T-cell (primary cell): ENCODE results near the gene SCLT1. TPM values are rescaled to one million over a fixed set of nuclear protein-coding genes. Genes with fewer than 3 reads are reported as not detected.
"Not testable (repeated sequence)": the region's sequence is repeated elsewhere in the genome, so short reads cannot be mapped to it uniquely, and the experiment has no call there.

Source experiments
- ATAC-seq, 4 experiments: fragments of 200-7000 bp in 3 of 4; fragments of 150-1000 bp in 1 of 4; cut with Tn5 transposase; replicated peaks in 1 of 4; 1 replicate in 3 of 4; 2 replicates in 1 of 4; pipeline ENCODE4 v1.10.0; 2021; ENCODE audit warnings: moderate library complexity in 3 of 4, mild to moderate bottlenecking in 2 of 4, moderate number of reproducible peaks in 1 of 4
- CTCF ChIA-PET, 2 donors: fragments of 300-600 bp; sonication (Branson Sonifier 250); formaldehyde crosslinking; loops; one replicate each; lab custom pipeline; 2022; ENCODE audit warnings: antibody characterized with exemption in 2 of 2; lab: Charles Lee
- POLR2A ChIA-PET, 2 donors: fragments of 300-600 bp; sonication (Branson Sonifier 250); formaldehyde crosslinking; loops; one replicate each; lab custom pipeline; 2022; ENCODE audit warnings: antibody characterized with exemption in 2 of 2; lab: Charles Lee
- DNase-seq, 35 experiments: peaks; one replicate each; pipeline versions ENCODE4 v3.0.0 to v3.0.0-alpha.2; 2013 to 2023
- H3K27ac ChIP-seq: one replicate; pipeline ENCODE4 v1.5.1; 2013; ENCODE audit warnings: low read length
- H3K27me3 ChIP-seq, 2 experiments: replicated peaks in 1 of 2; 1 replicate in 1 of 2; 2 replicates in 1 of 2; pipeline versions ENCODE4 v1.6.1 to v1.7.0; 2013; ENCODE audit warnings: low read length in 1 of 2, mixed read lengths in 1 of 2; ENCODE audit not compliant: control insufficient read depth in 2 of 2, insufficient read depth in 2 of 2; ENCODE audit errors: extremely low read depth in 1 of 2
- H3K36me3 ChIP-seq, 2 donors: 1 replicate in 1 of 2; 2 replicates in 1 of 2; pipeline versions ENCODE4 v1.6.1 to v1.7.0; 2013; ENCODE audit warnings: low read length in 1 of 2; ENCODE audit not compliant: control insufficient read depth in 2 of 2, insufficient read depth in 1 of 2; ENCODE audit errors: extremely low read depth in 1 of 2
- H3K4me1 ChIP-seq, 2 experiments: 1 replicate in 1 of 2; 2 replicates in 1 of 2; pipeline versions ENCODE4 v1.6.1 to v1.7.0; 2013; ENCODE audit warnings: low read length in 2 of 2, mixed read lengths in 1 of 2; ENCODE audit not compliant: insufficient read depth in 2 of 2, control insufficient read depth in 1 of 2; ENCODE audit errors: extremely low read depth in 1 of 2
- H3K4me3 ChIP-seq, 2 donors: 1 replicate in 1 of 2; 2 replicates in 1 of 2; pipeline versions ENCODE4 v1.5.1 to v1.7.0; 2013; ENCODE audit warnings: mild to moderate bottlenecking in 2 of 2, low read length in 1 of 2, moderate library complexity in 1 of 2; ENCODE audit not compliant: control insufficient read depth in 1 of 2; ENCODE audit errors: extremely low read depth in 1 of 2
- H3K9me3 ChIP-seq: 2 replicates; pipeline ENCODE4 v1.7.0; 2013
- H3K27ac Mint-ChIP-seq, 2 donors: one replicate each; pipeline ENCODE4 v1.8.0; 2020 to 2021; ENCODE audit warnings: mild to moderate bottlenecking in 2 of 2, mixed read lengths in 2 of 2
- H3K27me3 Mint-ChIP-seq, 2 donors: one replicate each; pipeline ENCODE4 v1.8.0; 2021 to 2022; ENCODE audit warnings: mixed read lengths in 2 of 2
- H3K36me3 Mint-ChIP-seq: one replicate; pipeline ENCODE4 v1.8.0; 2021; ENCODE audit warnings: mixed read lengths
- H3K4me1 Mint-ChIP-seq, 3 donors: one replicate each; pipeline ENCODE4 v1.8.0; 2020 to 2022; ENCODE audit warnings: mixed read lengths in 3 of 3, mild to moderate bottlenecking in 1 of 3
- H3K4me3 Mint-ChIP-seq, 3 donors: one replicate each; pipeline ENCODE4 v1.8.0; 2020 to 2022; ENCODE audit warnings: mild to moderate bottlenecking in 3 of 3, mixed read lengths in 3 of 3, moderate library complexity in 3 of 3
- H3K9me3 Mint-ChIP-seq, 3 donors: one replicate each; pipeline ENCODE4 v1.8.0; 2020 to 2022; ENCODE audit warnings: mixed read lengths in 3 of 3
- WGBS: methylation state at CpG from one replicate; pipeline ENCODE4 v1.1.5; 2013; ENCODE audit warnings: missing lambda C conversion rate; ENCODE audit not compliant: insufficient coverage; 5-methylcytosine and 5-hydroxymethylcytosine counted together
- total RNA-seq, 35 experiments: library from RNA in 6 of 35; stranded (reverse) in 6 of 35; fragments of 120-200 nt in 1 of 35; gene quantifications; one replicate each; pipeline versions ENCODE4 v1.2.1 to v1.2.4 and lab custom pipeline; 2013 to 2026

The SCLT1 gene
- total RNA-seq, 5 donors from 2014 or later (not counting 1 experiment from before 2014, with no cell fraction given) = 16.2 to 25.8 (median 20.2) TPM

- no peak overlapping the region for H3K4me3 Mint-ChIP-seq
- H3K9me3 ChIP-seq = no peaks in the 10 kb centered on the region
- H3K9me3 Mint-ChIP-seq = peaks cover 0 to 5% (median 4%) of the 10 kb centered on the region in 3 donors
- no peak overlapping the region for H3K27ac ChIP-seq
- ChIA-PET POLR2A (interaction anchor here in 1 of 2 donors (0.6 kb wide), 1 partner anchor 12 kb away, joined by 9 read pairs; no protein-coding TSS in a partner anchor), CTCF (interaction anchor here (0.6 to 0.7 kb wide), 2 partner anchors 22 to 431 kb away, joined by 4 to 11 read pairs; no protein-coding TSS in a partner anchor)
- no CpG with 5 or more reads among the region's 2 CpGs for WGBS
- no peak overlapping the region for H3K27ac Mint-ChIP-seq
- H3K4me1 ChIP-seq = peaks cover 13 to 22% of the 10 kb centered on the region in 2 experiments
- no peak for DNase-seq
- no peaks in the 10 kb centered on the region for H3K27me3 Mint-ChIP-seq
- peaks cover 40 to 42% (median 40%) of the 10 kb centered on the region in 3 donors for H3K4me1 Mint-ChIP-seq
- H3K4me3 ChIP-seq = no peak overlapping the region
- no peaks in the 10 kb centered on the region for H3K27me3 ChIP-seq
- H3K36me3 ChIP-seq = no peaks in the 10 kb centered on the region
- ATAC-seq = no peak
- H3K36me3 Mint-ChIP-seq = peaks cover 20% of the 10 kb centered on the region
Observed at GRCh38 chr4:129087516-129087915, 5.8 kb downstream of the SCLT1 start.

GRCh38 chr4:129085472-129085871, 7.9 kb downstream of the SCLT1 start:
- H3K4me1 Mint-ChIP-seq = peaks cover 40 to 42% (median 42%) of the 10 kb centered on the region in 3 donors
- H3K4me1 ChIP-seq = peaks cover 0 to 5% of the 10 kb centered on the region in 2 experiments
- H3K36me3 ChIP-seq = peaks cover 0 to 12% of the 10 kb centered on the region in 2 donors
- DNase-seq (no peak), ATAC-seq (no peak)
- H3K27me3 Mint-ChIP-seq = no peaks in the 10 kb centered on the region
- H3K27ac ChIP-seq = no peak overlapping the region
- no peak overlapping the region for H3K27ac Mint-ChIP-seq
- peaks cover 1 to 7% (median 5%) of the 10 kb centered on the region in 3 donors for H3K9me3 Mint-ChIP-seq
- WGBS = 100% methylated on average over 1 of the region's 4 CpGs
- no peaks in the 10 kb centered on the region for H3K27me3 ChIP-seq
- CTCF ChIA-PET = no interaction called here
- H3K9me3 ChIP-seq = no peaks in the 10 kb centered on the region
- no peak overlapping the region for H3K4me3 ChIP-seq
- H3K4me3 Mint-ChIP-seq = no peak overlapping the region
- H3K36me3 Mint-ChIP-seq = peaks cover 35% of the 10 kb centered on the region
- POLR2A ChIA-PET = no interaction called here

GRCh38 chr4:129082302-129082701, 11.0 kb downstream of the SCLT1 start:
- no peak overlapping the region for H3K27ac ChIP-seq
- Mint-ChIP-seq H3K36me3 (peaks cover 62% of the 10 kb centered on the region), H3K9me3 (peaks cover 7 to 12% (median 7%) of the 10 kb centered on the region in 3 donors), H3K4me3 (no peak overlapping the region), H3K4me1 (peaks cover 22 to 28% (median 23%) of the 10 kb centered on the region in 3 donors), H3K27ac (no peak overlapping the region), H3K27me3 (no peaks in the 10 kb centered on the region)
- WGBS = no CpG with 5 or more reads among the region's 5 CpGs
- no peaks in the 10 kb centered on the region for H3K27me3 ChIP-seq
- no peaks in the 10 kb centered on the region for H3K9me3 ChIP-seq
- peaks cover 0 to 25% of the 10 kb centered on the region in 2 donors for H3K36me3 ChIP-seq
- ATAC-seq (no peak), DNase-seq (no peak)
- no peak overlapping the region for H3K4me3 ChIP-seq
- POLR2A ChIA-PET = interaction anchor here in 1 of 2 donors (1.7 kb wide), 1 partner anchor 11 kb away, joined by 4 read pairs; the partner anchor contains the start of gene SCLT1
- CTCF ChIA-PET = interaction anchor here in 1 of 2 donors (0.7 to 1.7 kb wide), 2 partner anchors 11 to 46 kb away, joined by 3 to 4 read pairs; partner anchors contain the start of gene SCLT1
- no peaks in the 10 kb centered on the region for H3K4me1 ChIP-seq

- POLR2A ChIA-PET = interaction anchor here in 1 of 2 donors (0.6 kb wide), 1 partner anchor 1045 kb away, joined by 3 read pairs; no protein-coding TSS in a partner anchor
- H3K4me1 Mint-ChIP-seq = peaks cover 12 to 20% (median 18%) of the 10 kb centered on the region in 3 donors
- Histone ChIP-seq H3K27me3 (no peaks in the 10 kb centered on the region), H3K9me3 (no peaks in the 10 kb centered on the region), H3K4me1 (no peaks in the 10 kb centered on the region), H3K4me3 (no peak overlapping the region), H3K36me3 (peaks cover 0 to 31% of the 10 kb centered on the region in 2 donors), H3K27ac (no peak overlapping the region)
- CTCF ChIA-PET = no interaction called here
- H3K27me3 Mint-ChIP-seq = no peaks in the 10 kb centered on the region
- no peak overlapping the region for H3K27ac Mint-ChIP-seq
- no peak for ATAC-seq
- no peak for DNase-seq
- peaks cover 66% of the 10 kb centered on the region for H3K36me3 Mint-ChIP-seq
- no peak overlapping the region for H3K4me3 Mint-ChIP-seq
- H3K9me3 Mint-ChIP-seq = peaks cover 2 to 12% (median 10%) of the 10 kb centered on the region in 3 donors
Observed at GRCh38 chr4:129080129-129080528, 13.2 kb downstream of the SCLT1 start.

GRCh38 chr4:129077326-129077725, 16.0 kb downstream of the SCLT1 start:
- H3K36me3 ChIP-seq = peaks cover 3 to 31% of the 10 kb centered on the region in 2 donors
- peaks cover 3% of the 10 kb centered on the region for H3K9me3 ChIP-seq
- peaks cover 78% of the 10 kb centered on the region for H3K36me3 Mint-ChIP-seq
- no peak for ATAC-seq
- H3K27ac Mint-ChIP-seq = no peak overlapping the region
- ChIA-PET POLR2A (interaction anchor here in 1 of 2 donors (2.3 kb wide), 1 partner anchor 16 kb away, joined by 8 read pairs; the partner anchor contains the start of gene SCLT1), CTCF (interaction anchor here (0.5 to 0.6 kb wide), 2 partner anchors 186 to 256 kb away, joined by 5 to 6 read pairs; no protein-coding TSS in a partner anchor)
- H3K4me1 ChIP-seq = no peaks in the 10 kb centered on the region
- peaks cover 0 to 13% (median 3%) of the 10 kb centered on the region in 3 donors for H3K4me1 Mint-ChIP-seq
- no peaks in the 10 kb centered on the region for H3K27me3 ChIP-seq
- no peak overlapping the region for H3K4me3 Mint-ChIP-seq
- no peak overlapping the region for H3K27ac ChIP-seq
- no peaks in the 10 kb centered on the region for H3K27me3 Mint-ChIP-seq
- H3K4me3 ChIP-seq = no peak overlapping the region
- DNase-seq = no peak
- H3K9me3 Mint-ChIP-seq = peaks cover 10 to 19% (median 19%) of the 10 kb centered on the region in 3 donors

- H3K27me3 ChIP-seq, ATAC-seq, H3K36me3 ChIP-seq, H3K4me1 Mint-ChIP-seq, H3K27ac Mint-ChIP-seq, H3K9me3 ChIP-seq, CTCF ChIA-PET, H3K4me3 Mint-ChIP-seq, POLR2A ChIA-PET, H3K27ac ChIP-seq, H3K27me3 Mint-ChIP-seq, DNase-seq, H3K4me3 ChIP-seq, H3K4me1 ChIP-seq: not testable (repeated sequence)
- peaks cover 30 to 45% (median 31%) of the 10 kb centered on the region in 3 donors for H3K9me3 Mint-ChIP-seq
- peaks cover 55% of the 10 kb centered on the region for H3K36me3 Mint-ChIP-seq
- WGBS = no CpG with 5 or more reads among the region's 2 CpGs
Observed at GRCh38 chr4:129069537-129069936, 23.8 kb downstream of the SCLT1 start.
